SKM-1 (cell line): ENCODE results near the gene PHF21B.
"Not testable (repeated sequence)": the region's sequence is repeated elsewhere in the genome, so short reads cannot be mapped to it uniquely, and the experiment has no call there.

Experiments used
- DNase-seq: peaks from one replicate; lab custom pipeline; 2025; ENCODE audit not compliant: unreplicated experiment; lab: John Stamatoyannopoulos, UW

Gene PHF21B

GRCh38 chr22:44880610-44881290 is 129.1 kb downstream of the PHF21B start:
- DNase-seq: no peak

GRCh38 chr22:44879301-44879680 is 130.5 kb downstream of the PHF21B start:
- no peak for DNase-seq

DNA sequence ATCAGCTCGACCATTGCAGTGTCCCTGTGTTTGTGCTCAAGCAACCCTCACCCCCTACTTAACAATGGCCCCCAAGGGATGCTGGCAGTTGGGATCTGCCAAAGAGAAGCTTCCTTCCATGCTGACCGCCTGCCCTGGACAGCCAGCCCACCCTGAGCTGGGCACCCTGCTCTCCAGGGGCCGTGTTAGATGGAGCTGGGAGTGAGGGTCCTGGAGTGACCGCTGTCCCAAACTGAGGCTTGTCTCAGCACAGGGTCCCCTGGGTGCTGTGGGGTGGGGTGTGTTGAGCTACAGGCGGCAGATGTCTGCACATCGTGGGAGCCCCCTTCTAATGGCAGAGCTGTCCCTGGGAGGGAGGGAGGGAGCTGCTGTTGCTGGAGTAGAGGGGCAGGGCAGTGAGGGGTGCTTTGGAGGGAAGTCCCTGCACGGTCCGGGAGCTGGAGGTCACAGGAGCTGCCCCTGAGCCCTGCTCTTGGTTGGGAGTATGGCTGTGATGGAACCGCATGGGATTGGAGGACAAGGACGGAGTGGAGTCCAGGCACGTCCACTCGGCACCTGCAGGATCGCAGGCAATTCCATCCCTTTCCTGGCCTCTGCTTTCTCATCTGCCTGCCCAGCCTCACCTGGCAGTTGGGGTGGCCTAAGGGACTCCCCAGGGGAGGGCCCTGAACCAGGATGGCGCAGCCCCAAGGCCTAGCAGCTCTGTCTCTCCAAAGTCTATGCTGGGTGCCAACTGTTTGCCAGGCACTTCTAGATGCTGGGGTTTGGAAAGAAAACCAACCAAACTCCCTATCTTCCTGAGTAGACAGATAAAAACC is 131.1 kb downstream of the PHF21B start:
- no peak for DNase-seq

DNA sequence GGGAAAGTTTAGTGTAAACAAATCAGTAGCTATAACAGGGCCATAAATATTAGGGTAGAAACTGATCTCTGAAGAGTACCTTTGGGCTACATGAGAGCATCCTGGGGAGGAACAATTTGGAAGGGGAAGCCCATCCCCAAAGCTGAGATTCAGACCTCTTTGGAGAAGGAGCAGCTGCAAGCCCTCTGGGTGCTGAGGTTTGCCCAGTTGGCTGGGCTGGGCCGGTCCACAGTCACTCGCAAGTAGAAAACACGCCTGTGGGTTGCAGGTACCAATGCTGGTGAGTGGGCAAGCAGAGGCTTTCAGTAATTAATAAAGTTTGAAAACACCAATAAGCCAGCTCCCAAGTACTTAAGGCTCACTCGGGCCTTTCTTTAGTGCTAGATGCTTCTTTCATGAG is 132.9 kb downstream of the PHF21B start:
- DNase-seq: no peak

- no peak for DNase-seq
These were observed 138.0 kb downstream of the PHF21B start for GRCh38 chr22:44871782-44872181.

DNA sequence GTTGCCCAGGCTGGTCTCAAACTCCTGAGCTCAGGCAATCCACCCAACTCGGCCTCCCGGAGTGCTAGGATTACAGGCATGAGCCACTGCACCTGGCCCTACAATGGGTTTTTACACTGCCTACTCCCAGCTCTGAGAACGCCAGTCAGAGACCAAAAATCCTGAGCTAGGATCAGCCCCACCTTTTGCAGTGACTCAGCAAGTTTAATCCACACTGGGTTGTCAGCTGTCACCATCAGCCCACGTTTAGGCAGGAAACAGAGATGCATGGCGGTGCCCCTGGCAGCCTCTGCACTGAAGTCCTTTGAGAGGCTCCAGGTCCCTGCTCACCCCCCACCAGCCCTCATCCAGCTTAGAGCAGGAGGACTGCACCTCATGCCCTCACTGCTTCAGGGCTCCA is 139.8 kb downstream of the PHF21B start:
- DNase-seq: no peak

GRCh38 chr22:44869196-44869595 is 140.6 kb downstream of the PHF21B start:
- no peak for DNase-seq

- DNase-seq: no peak
These were observed 144.4 kb downstream of the PHF21B start for GRCh38 chr22:44865193-44866057.

DNA sequence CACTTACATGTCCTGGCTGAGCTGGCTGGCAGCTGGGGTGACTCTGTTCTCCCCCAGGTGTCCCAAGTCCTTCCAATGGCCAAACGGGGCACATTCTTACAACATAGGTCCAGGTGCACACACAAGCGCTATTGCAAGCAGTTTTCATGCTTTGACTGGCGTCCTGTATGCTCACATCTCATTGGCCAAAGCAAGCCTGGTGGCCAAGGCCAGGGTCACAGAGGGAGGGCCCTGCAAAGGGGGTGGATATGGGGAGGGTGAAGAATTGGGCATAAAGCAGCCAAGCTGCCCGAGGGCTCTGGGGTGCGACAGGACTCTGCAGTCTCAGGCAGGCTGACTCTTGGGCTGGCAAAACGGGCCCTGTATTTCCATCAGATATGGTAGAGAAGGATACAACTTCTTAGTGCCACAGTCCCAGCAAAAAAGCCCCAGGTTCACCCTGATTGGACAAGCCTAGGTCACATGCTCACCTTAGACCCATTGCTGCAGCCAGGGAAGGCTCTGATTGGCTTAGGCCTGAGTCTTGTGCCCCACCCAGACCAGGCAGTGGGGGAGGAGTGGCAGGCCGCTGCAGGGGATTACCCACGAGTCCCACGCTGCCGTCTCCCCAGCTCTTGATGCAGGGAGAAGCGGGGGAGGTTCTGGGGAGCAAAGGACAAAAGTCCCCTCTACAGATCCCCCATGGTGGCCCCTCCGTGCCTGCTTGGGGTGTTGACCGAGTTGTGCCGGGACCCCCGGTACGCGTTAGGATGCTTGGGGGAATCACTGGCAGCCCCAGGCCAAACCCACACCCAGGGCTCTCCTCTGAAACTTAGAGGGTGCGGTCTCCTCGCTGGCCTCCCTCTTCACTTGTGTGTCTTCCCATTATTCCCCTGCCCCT is 146.6 kb downstream of the PHF21B start:
- DNase-seq: no peak

DNA sequence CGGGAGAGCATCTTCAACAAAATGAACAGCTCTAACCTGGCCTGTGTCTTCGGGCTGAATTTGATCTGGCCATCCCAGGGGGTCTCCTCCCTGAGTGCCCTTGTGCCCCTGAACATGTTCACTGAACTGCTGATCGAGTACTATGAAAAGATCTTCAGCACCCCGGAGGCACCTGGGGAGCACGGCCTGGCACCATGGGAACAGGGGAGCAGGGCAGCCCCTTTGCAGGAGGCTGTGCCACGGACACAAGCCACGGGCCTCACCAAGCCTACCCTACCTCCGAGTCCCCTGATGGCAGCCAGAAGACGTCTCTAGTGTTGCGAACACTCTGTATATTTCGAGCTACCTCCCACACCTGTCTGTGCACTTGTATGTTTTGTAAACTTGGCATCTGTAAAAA is 147.5 kb downstream of the PHF21B start:
- no peak for DNase-seq

GRCh38 chr22:44861245-44861644 is 148.6 kb downstream of the PHF21B start:
- DNase-seq: no peak

DNA sequence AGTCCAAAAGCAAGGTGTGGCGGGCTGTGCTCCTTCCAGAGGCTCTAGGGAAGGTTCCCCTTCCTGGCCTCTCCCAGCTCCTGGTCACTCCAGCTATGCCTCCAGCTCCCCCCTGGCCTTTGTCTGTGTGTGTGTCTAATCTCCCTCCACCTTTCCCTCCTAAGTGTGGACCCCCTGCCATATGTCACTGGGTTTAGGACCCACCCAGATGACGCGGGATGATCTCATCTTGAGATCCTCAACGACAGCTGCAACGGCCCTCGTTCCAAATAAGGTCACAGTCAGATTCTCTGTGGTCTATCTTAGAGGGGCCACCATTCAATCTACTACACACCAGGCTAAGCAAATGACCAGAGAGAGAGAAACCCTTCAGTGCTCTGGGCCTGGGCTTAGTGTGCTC is 149.5 kb downstream of the PHF21B start:
- no peak for DNase-seq

- no peak for DNase-seq
These were observed 150.2 kb downstream of the PHF21B start for GRCh38 chr22:44859641-44860040.

DNA sequence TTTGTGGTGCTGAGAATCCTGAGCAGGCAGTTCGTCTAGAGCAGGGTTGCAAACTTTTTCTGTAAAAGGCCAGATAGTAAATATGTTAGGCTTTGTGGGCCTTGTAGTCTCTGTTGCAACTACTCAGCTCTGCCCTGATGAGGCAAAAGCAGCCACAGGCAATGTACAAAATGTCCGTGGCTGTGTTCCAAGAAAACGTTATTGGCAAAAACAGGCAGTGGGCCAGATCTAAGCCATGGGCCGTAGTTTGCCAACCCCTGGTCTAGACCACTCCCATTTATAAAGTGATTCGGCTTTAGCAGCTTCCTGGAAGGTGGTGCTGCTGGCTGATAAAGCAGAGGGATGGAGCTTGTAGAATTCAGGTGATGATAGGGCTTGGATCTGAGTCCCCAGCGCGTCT is 151.0 kb downstream of the PHF21B start:
- DNase-seq: not testable (repeated sequence)

- no peak for DNase-seq
These were observed 153.9 kb downstream of the PHF21B start for GRCh38 chr22:44855855-44856254.

DNA sequence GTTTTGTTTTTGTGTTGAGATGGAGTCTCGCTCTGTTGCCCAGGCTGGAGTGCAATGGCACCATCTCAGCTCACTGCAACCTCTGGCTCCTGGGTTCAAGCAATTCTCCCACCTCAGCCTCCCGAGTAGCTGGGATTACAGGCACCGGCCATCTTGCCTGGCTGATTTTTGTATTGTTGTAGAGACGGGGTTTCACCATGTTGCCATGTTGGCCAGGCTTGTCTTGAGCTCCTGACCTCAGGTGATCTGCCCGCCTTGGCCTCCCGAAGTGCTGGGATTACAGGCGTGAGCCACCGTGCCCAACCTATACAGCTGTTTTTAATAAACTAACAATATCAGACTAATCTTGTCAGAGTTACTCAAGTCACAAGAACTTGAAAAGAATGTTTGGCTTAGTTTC is 155.2 kb downstream of the PHF21B start:
- not testable (repeated sequence) for DNase-seq

GRCh38 chr22:44850946-44851345 is 158.9 kb downstream of the PHF21B start:
- no peak for DNase-seq

- DNase-seq: no peak
These were observed 160.9 kb downstream of the PHF21B start for GRCh38 chr22:44848791-44849420.

GRCh38 chr22:44848296-44848741 is 161.5 kb downstream of the PHF21B start:
- no peak for DNase-seq

GRCh38 chr22:44847892-44848291 is 161.9 kb downstream of the PHF21B start:
- DNase-seq: no peak
